Measurements from ENCODE around the gene ELMO1.
A peak's percentile ranks its signal among the peaks of the same experiment; 100 is the strongest.

ELMO1 gene

DNA sequence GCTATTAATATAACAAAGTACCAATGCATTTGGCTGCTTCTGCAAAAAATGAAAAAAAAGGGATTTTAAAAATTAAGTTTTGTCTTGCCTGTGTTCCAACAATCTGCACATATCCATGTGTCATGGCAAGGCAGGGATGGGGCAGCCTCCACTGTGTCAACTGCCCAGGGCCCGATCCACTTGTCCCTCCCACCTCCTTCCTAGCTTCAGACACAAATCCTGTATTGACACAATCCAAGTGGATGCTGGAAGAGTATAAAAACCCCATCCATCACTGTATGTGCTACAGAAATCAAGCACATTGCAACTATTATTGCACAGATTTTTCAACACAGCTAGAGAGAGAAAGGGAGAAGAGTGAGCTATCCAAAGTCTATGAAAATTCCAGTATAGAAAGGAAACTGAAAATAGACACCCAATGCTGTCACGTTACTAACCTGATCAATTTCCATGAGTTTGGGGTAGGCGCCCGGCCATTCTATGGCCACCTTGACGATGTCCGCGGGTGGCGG is 106.4 kb downstream of the ELMO1 start:
- DNase-seq = peak; percentile 50

DNA sequence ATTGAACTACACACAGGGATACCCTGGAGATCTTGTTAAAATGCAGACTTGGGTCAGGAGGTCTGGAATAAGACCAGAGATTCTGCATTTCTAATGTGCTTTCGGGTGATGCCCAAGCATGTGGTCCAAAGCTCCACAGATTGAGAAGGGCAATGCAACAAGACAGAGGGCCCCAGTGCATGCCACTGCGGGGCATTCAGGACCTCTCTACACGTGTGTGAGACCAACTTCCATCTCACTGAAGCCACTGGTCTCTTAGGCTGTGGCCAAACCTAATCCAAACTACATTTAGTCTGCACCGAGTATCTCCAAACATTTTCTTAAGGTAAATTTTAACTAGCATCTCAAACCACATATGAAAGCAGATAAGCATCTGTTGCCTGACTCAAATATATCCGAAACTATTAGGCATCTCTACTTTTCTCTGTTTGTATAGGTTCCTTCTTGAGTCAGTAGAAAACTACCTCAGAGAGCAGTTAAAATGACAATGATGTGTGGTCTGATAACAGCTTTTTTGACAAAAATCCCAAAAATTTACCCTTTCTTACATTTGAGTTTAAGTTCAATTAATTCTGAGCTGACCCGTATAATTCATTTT is 107.5 kb downstream of the ELMO1 start:
- peak; percentile 20 for DNase-seq

GRCh38 chr7:37338966-37339365 is 109.7 kb downstream of the ELMO1 start:
- no peak for DNase-seq

DNA sequence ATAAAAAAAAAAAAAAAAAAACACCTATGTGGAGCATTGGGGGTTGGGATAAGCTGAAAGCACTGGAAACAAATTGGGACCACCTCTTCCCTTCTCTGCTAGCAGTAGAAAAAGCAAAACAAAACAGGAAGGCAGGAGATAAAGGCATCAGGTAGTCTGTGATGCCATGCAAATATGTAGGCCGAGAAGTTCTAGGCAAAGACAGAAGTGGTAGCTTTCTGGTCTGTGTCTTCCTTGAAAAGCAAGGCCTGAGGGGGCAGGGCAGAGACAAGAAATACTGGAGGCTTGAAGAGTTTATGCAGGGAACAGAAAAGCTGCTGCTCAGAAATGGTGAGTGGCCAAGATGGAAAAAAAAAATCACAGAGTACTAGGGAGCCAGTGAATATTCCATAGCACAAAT is 111.1 kb downstream of the ELMO1 start:
- no peak for DNase-seq

DNA sequence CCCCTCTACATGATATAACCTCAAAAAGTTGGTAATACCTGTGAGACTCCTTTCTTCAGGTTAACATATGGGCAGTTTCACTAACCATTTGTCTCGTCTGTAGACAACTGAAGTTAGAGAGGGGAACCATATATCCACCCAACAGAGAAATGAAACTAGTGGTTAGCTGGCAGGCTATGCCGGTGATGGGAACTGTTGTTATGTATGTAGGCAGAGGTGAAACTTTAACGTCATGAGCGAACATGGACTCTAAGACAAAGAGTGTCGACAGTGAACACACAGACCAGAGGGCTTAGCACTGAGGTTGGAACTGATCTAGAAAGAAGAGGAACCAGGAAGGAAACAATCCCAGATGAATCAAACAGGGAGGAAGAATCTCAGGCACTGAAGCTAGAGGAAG is 112.4 kb downstream of the ELMO1 start:
- no peak for DNase-seq

DNA sequence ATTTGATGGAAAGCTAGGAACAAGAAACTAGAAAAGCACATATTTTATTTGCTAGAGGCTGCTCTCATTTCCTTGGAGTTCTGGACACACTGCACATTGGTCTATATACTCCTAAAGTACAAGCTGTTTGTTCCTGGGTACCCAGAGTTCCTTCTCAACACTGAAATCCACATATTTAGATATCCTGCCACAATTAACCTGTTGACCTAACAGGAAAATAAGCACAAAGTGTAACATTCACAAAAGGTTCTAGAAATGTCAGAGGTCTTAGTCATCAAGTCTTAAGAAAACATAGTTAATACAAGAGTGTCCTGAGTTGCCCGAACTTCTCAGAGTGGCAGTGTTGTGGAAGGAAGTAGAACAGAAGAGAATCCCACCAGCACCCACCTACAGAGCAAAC is 115.6 kb downstream of the ELMO1 start:
- no peak for DNase-seq

- DNase-seq = no peak
These were observed 116.2 kb downstream of the ELMO1 start for GRCh38 chr7:37332243-37333016.

GRCh38 chr7:37330775-37331174 is 117.9 kb downstream of the ELMO1 start:
- no peak for DNase-seq

DNA sequence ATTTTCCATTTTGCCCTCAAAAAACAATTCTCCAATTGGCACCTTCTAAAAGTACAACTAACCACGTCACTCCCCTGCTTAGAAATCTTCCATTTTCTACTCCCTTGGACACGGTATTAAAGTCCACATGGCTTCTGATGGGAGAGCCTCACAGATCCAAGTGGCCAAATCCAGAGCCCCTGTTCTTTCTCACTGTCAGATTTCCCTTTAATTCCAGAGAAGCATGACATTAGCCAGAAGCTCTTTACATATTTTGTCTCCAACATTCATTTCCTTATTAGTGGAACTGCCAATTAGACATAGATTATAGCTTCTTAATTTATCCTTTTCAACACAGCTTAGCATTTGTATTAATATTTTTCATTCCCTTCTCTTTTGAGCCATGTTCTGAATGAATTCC is 118.7 kb downstream of the ELMO1 start:
- DNase-seq = no peak

GRCh38 chr7:37327288-37327687 is 121.4 kb downstream of the ELMO1 start:
- no peak for DNase-seq

GRCh38 chr7:37323966-37324365 is 124.7 kb downstream of the ELMO1 start:
- DNase-seq = no peak

GRCh38 chr7:37322831-37323230 is 125.8 kb downstream of the ELMO1 start:
- no peak for DNase-seq

- no peak for DNase-seq
These were observed 127.7 kb downstream of the ELMO1 start for GRCh38 chr7:37320848-37321468.

- DNase-seq = no peak
These were observed 128.4 kb downstream of the ELMO1 start for GRCh38 chr7:37320140-37320847.

DNA sequence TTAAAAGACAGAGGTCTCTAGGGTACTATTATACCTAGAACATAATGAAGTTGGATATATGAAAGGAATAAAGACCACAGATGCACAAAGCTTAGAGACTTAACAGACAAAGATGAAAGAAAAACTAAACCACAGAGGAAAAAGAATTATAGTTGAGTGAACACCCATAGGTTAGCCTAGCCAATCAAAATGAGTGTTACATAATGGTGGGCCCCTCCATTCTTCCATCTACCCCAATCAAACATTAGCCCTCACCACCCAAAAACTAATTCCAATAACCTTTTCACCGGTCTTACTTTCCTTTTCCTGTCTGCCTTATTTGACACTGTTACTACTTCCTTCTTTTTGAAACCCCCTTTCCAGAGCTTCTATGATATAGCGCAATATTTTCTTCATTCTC is 130.1 kb downstream of the ELMO1 start:
- DNase-seq = no peak

DNA sequence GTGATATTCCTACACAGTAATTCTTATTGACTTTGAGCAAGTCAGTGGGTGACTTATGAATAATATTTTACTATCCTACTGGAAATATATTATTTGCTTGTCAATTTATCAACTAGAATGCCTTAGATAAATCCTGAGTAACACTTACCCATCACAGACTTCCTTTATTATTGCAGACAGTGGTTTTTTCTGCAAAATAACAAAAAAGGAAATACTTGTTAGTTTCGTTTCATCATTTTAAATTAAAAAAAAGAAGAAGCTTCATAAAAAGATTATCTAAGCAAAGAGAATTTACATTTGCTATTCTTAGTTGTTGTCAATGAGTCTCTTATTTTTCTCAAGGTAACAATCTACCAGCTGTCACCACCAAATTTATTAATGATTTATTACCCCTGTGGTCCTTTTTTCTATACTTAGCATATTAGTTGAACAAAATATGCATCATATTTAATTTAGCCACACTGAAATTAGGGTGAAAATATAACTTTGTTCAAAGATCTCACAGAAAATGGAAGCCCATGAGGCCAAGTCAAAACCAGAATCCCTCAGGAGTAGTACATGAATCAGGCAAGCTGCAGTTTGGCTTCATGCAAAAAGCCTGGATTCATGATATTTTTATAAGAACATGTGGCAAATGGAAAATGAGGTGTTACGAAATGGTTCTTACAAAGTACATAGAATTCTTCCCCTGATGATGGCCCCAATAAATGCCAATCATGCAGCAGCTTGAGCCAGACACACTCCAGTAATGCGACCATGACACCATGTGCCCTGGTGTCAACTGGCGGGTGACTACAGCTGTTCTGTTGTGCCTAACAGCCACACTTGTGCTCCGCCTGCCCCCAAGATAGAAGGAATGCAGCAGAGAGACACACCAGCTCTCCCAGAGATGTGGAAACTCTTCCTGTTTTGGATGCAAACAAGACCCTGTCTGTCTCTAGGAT is 132.6 kb downstream of the ELMO1 start:
- no peak for DNase-seq

DNA sequence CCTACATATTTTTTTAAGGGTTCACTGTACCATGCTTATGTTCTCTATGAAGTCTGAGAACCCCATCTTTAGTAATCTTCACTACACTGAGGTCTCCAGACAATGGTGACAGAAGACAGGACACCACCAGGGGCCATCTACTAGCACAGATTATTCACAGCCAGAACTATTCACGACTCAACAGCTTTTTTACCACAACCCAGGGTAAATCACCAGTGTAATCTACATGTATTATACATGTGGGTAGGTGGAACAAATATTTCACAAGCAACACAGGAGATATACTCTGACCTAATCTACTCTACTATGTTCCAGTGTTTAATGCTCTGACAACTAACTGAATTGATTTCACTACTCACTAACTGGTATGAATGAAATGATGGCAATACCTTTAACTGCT is 136.1 kb downstream of the ELMO1 start:
- DNase-seq = no peak

DNA sequence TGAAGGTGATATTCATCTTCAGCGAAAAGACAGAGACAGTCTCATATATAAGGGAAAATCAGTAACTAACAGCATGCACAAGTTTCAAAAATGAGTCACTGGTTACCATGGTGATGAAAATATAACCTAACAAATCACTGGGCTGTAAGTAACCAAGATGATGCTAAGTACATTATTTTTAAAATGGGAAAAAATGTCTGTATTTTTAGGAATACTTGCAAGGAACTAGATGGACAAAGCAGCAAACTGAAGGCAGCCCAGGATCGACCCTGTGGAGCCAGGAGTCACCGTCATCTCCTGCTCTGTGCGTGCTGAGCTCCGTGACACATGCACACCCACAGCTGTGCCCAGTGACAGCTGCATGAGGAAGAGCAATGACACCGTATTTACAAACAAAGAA is 137.3 kb downstream of the ELMO1 start:
- no peak for DNase-seq

GRCh38 chr7:37310327-37311080 is 138.2 kb downstream of the ELMO1 start:
- no peak for DNase-seq

DNA sequence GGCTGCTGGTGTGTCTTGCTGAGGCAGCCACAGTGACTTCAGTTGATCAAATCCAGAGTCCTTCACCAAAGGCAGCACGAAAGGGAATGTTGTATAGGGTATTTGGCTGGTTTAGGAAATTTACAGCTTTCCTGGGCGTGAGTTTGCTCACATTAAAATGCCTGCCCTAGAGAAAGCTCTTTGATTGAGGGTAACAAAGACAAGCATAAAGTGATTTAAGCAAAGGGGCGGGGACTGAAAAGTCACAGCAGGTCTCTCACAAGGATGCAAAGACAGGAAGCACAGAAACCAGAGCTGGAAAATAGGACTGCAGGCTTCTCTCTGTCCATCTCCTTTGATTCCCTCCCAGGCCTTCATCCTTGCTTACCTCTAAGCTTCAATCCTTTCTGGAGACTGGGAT is 139.2 kb downstream of the ELMO1 start:
- DNase-seq = no peak

GRCh38 chr7:37304921-37305320 is 143.7 kb downstream of the ELMO1 start:
- no peak for DNase-seq

GRCh38 chr7:37297546-37297945 is 151.1 kb downstream of the ELMO1 start:
- no peak for DNase-seq
